Esophagus squamous epithelium (tissue), 5 donors: Measurements from ENCODE around the gene SIGMAR1. TPM values are rescaled to one million over a fixed set of nuclear protein-coding genes. Genes with fewer than 3 reads are reported as not detected.

Experiments
- DNase-seq: peaks from one replicate; lab custom pipeline; 2025; lab: John Stamatoyannopoulos, UW
- H3K27ac ChIP-seq, 4 donors: fragments of 200-600 bp; sonication (generic); one replicate each; pipeline ENCODE4 v1.5.1; 2016 to 2019; ENCODE audit warnings: mild to moderate bottlenecking in 1 of 4
- H3K27me3 ChIP-seq, 4 donors: fragments of 200-600 bp; sonication (generic); 1 replicate in 3 of 4; 2 replicates in 1 of 4; pipeline versions ENCODE4 v1.5.1 to v1.6.0; 2017 to 2021; ENCODE audit warnings: antibody characterized with exemption in 1 of 4
- H3K36me3 ChIP-seq, 3 donors: fragments of 200-600 bp; sonication (generic); one replicate each; pipeline ENCODE4 v1.5.1; 2016 to 2019
- H3K4me1 ChIP-seq, 3 donors: fragments of 200-600 bp; sonication (generic); one replicate each; pipeline ENCODE4 v1.5.1; 2017 to 2019
- H3K4me3 ChIP-seq, 4 donors: fragments of 200-600 bp; sonication (generic); 1 replicate in 3 of 4; 2 replicates in 1 of 4; pipeline ENCODE4 v1.5.1; 2016 to 2019; ENCODE audit warnings: mild to moderate bottlenecking in 2 of 4, moderate library complexity in 1 of 4
- H3K9me3 ChIP-seq, 3 donors: fragments of 200-600 bp; sonication (generic); one replicate each; pipeline ENCODE4 v1.5.1; 2016 to 2019
- POLR2A ChIP-seq, 4 donors: fragments of 450-650 bp; IDR thresholded peaks; one replicate each; pipeline ENCODE4 v1.6.1; 2017; ENCODE audit warnings: antibody characterized with exemption in 4 of 4, mild to moderate bottlenecking in 4 of 4, moderate library complexity in 3 of 4
- WGBS, 2 donors: methylation state at CpG; one replicate each; pipeline ENCODE4 v1.1.5; 2018; 5-methylcytosine and 5-hydroxymethylcytosine counted together
- intact Hi-C: fragments of 100-400 bp; cut with DNase I; formaldehyde crosslinking; loops from one replicate; pipeline ENCODE4 v1.15.0; 2022
- total RNA-seq, 4 donors: library from RNA; depleted of rRNA; stranded (reverse); fragments of >200 nt; gene quantifications; one replicate each; pipeline ENCODE4 v1.1.0, GENCODE V29; 2016
- TF ChIP-seq, protein P1 (sequence below), 6 experiments: fragments of 450-650 bp in 4 of 6; fragments of 200-600 bp in 2 of 6; sonication (generic) in 2 of 6; IDR thresholded peaks; one replicate each; pipeline ENCODE4 v1.5.1; 2016 to 2019; ENCODE audit warnings: antibody characterized with exemption in 6 of 6, mild to moderate bottlenecking in 4 of 6, moderate library complexity in 4 of 6
- donor health status: DM: yes; HTN: yes; CAD: no.

The SIGMAR1 gene
- total RNA-seq, 4 donors from 2014 or later, result 77.4 to 112 (median 88.7) TPM

- peaks cover 0 to 43% (median 0%) of the 10 kb centered on the region in 3 donors for H3K4me1 ChIP-seq
- WGBS, 2 donors, result 48 to 88% methylated on average over 3 to 4 of the region's 4 CpGs
- intact Hi-C loops, result no loop called here
Measured at GRCh38 chr9:34684145-34684544, 46.6 kb upstream of the SIGMAR1 start.

DNA sequence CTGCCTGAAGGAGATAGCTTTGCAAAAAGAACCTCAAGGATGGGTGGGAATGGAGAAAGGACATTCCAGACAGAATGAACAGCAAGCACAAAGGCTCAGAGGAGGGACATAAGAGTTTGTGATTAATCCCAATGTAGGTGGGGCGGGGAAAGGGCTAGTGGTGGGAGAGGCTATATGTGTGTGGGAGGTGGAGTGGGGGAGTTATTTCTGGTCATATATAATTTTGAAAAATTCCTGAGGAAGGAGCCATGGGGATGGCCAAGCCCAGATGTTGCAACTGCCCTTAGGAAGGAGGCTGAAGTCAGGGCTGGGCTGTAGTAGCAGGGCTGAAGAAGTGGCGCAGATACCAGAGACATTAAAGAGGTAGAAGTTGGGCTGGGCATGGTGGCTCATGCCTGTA is 38.3 kb upstream of the SIGMAR1 start:
- Histone ChIP-seq H3K4me3 (no peak overlapping the region), H3K4me1 (no peaks in the 10 kb centered on the region), H3K9me3 (no peaks in the 10 kb centered on the region), H3K36me3 (no peaks in the 10 kb centered on the region), H3K27me3 (no peaks in the 10 kb centered on the region), H3K27ac (peak overlapping the region in 1 of 4 donors; percentile 3)
- no peak for DNase-seq
- TF ChIP-seq, protein P1, sequence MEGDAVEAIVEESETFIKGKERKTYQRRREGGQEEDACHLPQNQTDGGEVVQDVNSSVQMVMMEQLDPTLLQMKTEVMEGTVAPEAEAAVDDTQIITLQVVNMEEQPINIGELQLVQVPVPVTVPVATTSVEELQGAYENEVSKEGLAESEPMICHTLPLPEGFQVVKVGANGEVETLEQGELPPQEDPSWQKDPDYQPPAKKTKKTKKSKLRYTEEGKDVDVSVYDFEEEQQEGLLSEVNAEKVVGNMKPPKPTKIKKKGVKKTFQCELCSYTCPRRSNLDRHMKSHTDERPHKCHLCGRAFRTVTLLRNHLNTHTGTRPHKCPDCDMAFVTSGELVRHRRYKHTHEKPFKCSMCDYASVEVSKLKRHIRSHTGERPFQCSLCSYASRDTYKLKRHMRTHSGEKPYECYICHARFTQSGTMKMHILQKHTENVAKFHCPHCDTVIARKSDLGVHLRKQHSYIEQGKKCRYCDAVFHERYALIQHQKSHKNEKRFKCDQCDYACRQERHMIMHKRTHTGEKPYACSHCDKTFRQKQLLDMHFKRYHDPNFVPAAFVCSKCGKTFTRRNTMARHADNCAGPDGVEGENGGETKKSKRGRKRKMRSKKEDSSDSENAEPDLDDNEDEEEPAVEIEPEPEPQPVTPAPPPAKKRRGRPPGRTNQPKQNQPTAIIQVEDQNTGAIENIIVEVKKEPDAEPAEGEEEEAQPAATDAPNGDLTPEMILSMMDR (IDR thresholded peaks at IDR 0.05), result no peak
- TF ChIP-seq POLR2A (IDR thresholded peaks at IDR 0.05), result no peak
- 91 to 98% methylated on average over 2 of the region's 2 CpGs for WGBS, 2 donors
- intact Hi-C loops, result no loop called here

More at GRCh38 chr9:34684145-34684544, 46.6 kb upstream of the SIGMAR1 start:
- no peak overlapping the region for H3K27ac ChIP-seq
- no peaks in the 10 kb centered on the region for H3K36me3 ChIP-seq
- DNase-seq, result no peak
- no peaks in the 10 kb centered on the region for H3K9me3 ChIP-seq
- no peak for TF ChIP-seq POLR2A (IDR thresholded peaks at IDR 0.05)
- TF ChIP-seq, protein P1 (IDR thresholded peaks at IDR 0.05), result no peak
- no peak overlapping the region for H3K4me3 ChIP-seq
- no peaks in the 10 kb centered on the region for H3K27me3 ChIP-seq

- no peak overlapping the region for H3K4me3 ChIP-seq
- DNase-seq, result no peak
- TF ChIP-seq POLR2A (IDR thresholded peaks at IDR 0.05), result no peak
- TF ChIP-seq, protein P1 (IDR thresholded peaks at IDR 0.05), result peak; percentile 14 to 60 (median 48)
- no peaks in the 10 kb centered on the region for H3K36me3 ChIP-seq
- H3K4me1 ChIP-seq, result no peaks in the 10 kb centered on the region
- H3K27ac ChIP-seq, result peak overlapping the region in 1 of 4 donors; percentile 3
- 11 to 100% methylated on average over 2 to 3 of the region's 10 CpGs for WGBS, 2 donors
- no peaks in the 10 kb centered on the region for H3K9me3 ChIP-seq
- intact Hi-C loops, result no loop called here
- no peaks in the 10 kb centered on the region for H3K27me3 ChIP-seq
Measured at GRCh38 chr9:34675048-34675714, 37.6 kb upstream of the SIGMAR1 start.

- Histone ChIP-seq H3K4me1 (no peaks in the 10 kb centered on the region), H3K4me3 (no peak overlapping the region), H3K9me3 (no peaks in the 10 kb centered on the region), H3K36me3 (peaks cover 0 to 7% (median 0%) of the 10 kb centered on the region in 3 donors), H3K27ac (no peak overlapping the region), H3K27me3 (no peaks in the 10 kb centered on the region)
- no peak for DNase-seq
- intact Hi-C loops, result no loop called here
- 74 to 77% methylated on average over 3 of the region's 3 CpGs for WGBS, 2 donors
- no peak for TF ChIP-seq POLR2A (IDR thresholded peaks at IDR 0.05)
- TF ChIP-seq, protein P1 (IDR thresholded peaks at IDR 0.05), result no peak
Measured at GRCh38 chr9:34674440-34674839, 36.9 kb upstream of the SIGMAR1 start.

DNA sequence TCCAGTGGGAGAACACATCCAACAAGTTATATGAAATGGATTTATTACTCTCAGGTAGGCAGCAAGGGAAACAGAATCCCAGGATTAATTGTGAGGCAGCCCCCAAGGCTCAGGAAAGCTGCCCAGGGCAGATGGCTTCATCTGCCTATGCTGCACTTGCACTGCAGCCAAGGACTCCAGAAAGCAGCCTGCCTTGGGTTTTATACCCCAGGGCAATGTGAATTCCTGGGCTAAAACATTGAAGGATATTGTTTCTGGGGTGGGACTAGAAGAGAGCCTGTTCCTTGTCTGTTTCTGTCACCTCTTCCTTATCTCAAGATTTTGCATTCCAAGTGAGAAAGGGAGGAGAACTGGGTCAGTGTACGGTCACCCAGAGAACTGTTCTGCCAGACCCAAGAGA is 33.7 kb upstream of the SIGMAR1 start:
- WGBS, 2 donors, result 100% methylated on average over 1 of the region's 1 CpG
- H3K27ac ChIP-seq, result no peak overlapping the region
- no peak overlapping the region for H3K4me3 ChIP-seq
- TF ChIP-seq, protein P1 (IDR thresholded peaks at IDR 0.05), result no peak
- TF ChIP-seq POLR2A (IDR thresholded peaks at IDR 0.05), result no peak
- peaks cover 0 to 15% (median 0%) of the 10 kb centered on the region in 3 donors for H3K4me1 ChIP-seq
- no peaks in the 10 kb centered on the region for H3K27me3 ChIP-seq
- intact Hi-C loops, result no loop called here
- H3K9me3 ChIP-seq, result no peaks in the 10 kb centered on the region
- DNase-seq, result no peak
- H3K36me3 ChIP-seq, result peaks cover 0 to 11% (median 0%) of the 10 kb centered on the region in 3 donors
